GM19240 (cell line): ENCODE measurements around the gene UGT8.

Experiments
- DNase-seq: peaks from one replicate; pipeline ENCODE4 v3.0.0; 2011; ENCODE audit warnings: low spot score; ENCODE audit not compliant: insufficient read length

UGT8 gene

GRCh38 chr4:114690571-114690970, 92.0 kb downstream of the UGT8 start:
- DNase-seq, result no peak

- no peak for DNase-seq
Observed at GRCh38 chr4:114691865-114692264, 93.3 kb downstream of the UGT8 start.

- DNase-seq, result no peak
Observed at GRCh38 chr4:114692958-114693357, 94.4 kb downstream of the UGT8 start.

GRCh38 chr4:114694770-114695169, 96.2 kb downstream of the UGT8 start:
- no peak for DNase-seq

- no peak for DNase-seq
Observed at GRCh38 chr4:114698231-114698630, 99.6 kb downstream of the UGT8 start.

- no peak for DNase-seq
Observed at GRCh38 chr4:114701491-114701890, 102.9 kb downstream of the UGT8 start.

- no peak for DNase-seq
Observed at GRCh38 chr4:114717432-114717831, 118.8 kb downstream of the UGT8 start.

- no peak for DNase-seq
Observed at GRCh38 chr4:114725066-114725465, 126.5 kb downstream of the UGT8 start.

- DNase-seq, result no peak
Observed at GRCh38 chr4:114727461-114727860, 128.9 kb downstream of the UGT8 start.
